ENCODE measurements around the gene TTBK2.

Gene TTBK2

GRCh38 chr15:42736178-42736792 is 184.3 kb downstream of the TTBK2 start (continued):
- TF ChIP-seq AEBP2 (tag by site-specific recombination; IDR thresholded peaks at IDR 0.05; ENCODE audit: borderline replicate concordance) = no peak

GRCh38 chr15:42735382-42736165 is 185.0 kb downstream of the TTBK2 start:
- TF ChIP-seq ZBTB11 (tag by site-specific recombination; conservative IDR thresholded peaks at IDR 0.05; ENCODE audit: low read depth) (no peak), CTCF (tag by site-specific recombination; IDR thresholded peaks at IDR 0.05) (no peak), ZNF24 (tag by site-specific recombination; IDR thresholded peaks at IDR 0.05) (no peak), HOXC10 (CRISPR knock-in tag; IDR thresholded peaks at IDR 0.05) (no peak), SP7 (tag by site-specific recombination; IDR thresholded peaks at IDR 0.05) (no peak), ZBTB21 (tag by site-specific recombination; IDR thresholded peaks at IDR 0.05) (no peak), ZNF560 (tag by site-specific recombination; IDR thresholded peaks at IDR 0.05; ENCODE audit: borderline replicate concordance) (no peak), ZNF354C (tag by site-specific recombination; IDR thresholded peaks at IDR 0.05; ENCODE audit: borderline replicate concordance, low read depth) (no peak), TSHZ1 (tag by site-specific recombination; IDR thresholded peaks at IDR 0.05; ENCODE audit: borderline replicate concordance) (no peak), PRDM4 (tag by site-specific recombination; IDR thresholded peaks at IDR 0.05) (no peak), ZNF510 (tag by site-specific recombination; IDR thresholded peaks at IDR 0.05; ENCODE audit: insufficient replicate concordance) (no peak), ZNF777 (tag by site-specific recombination; IDR thresholded peaks at IDR 0.05; ENCODE audit: borderline replicate concordance) (no peak)
- H3K4me1 ChIP-seq (ENCODE audit: control insufficient read depth, insufficient read depth, low read length) = peaks cover 4% of the 10 kb centered on the region; the same call in 1 of the 2 replicates
- CTCF ChIA-PET = interaction anchor here (1.0 to 1.4 kb wide), 2 partner anchors 191 kb away, joined by 3 to 8 read pairs; no protein-coding TSS in a partner anchor
- POLR2A ChIA-PET = interaction anchor here (0.7 kb wide), 1 partner anchor 12 kb away, joined by 3 read pairs; no protein-coding TSS in a partner anchor
- peaks cover 6 to 49% of the 10 kb centered on the region in 2 experiments for H3K36me3 ChIP-seq (ENCODE audit: control insufficient read depth in 2 of 2, insufficient read depth in 1 of 2, low read length in 2 of 2)
- H3K4me3 ChIP-seq (ENCODE audit: low read depth, low read length) = peak overlapping the region; percentile 85
- no peaks in the 10 kb centered on the region for H3K9me3 ChIP-seq (ENCODE audit: control insufficient read depth, insufficient read depth, low read depth, low read length)
- no peak overlapping the region for H3K27ac ChIP-seq (ENCODE audit: extremely low read depth, low read depth, low read length)

Data from HEK293 (cell line).